ENCODE measurements around the gene JMJD4.

DNA sequence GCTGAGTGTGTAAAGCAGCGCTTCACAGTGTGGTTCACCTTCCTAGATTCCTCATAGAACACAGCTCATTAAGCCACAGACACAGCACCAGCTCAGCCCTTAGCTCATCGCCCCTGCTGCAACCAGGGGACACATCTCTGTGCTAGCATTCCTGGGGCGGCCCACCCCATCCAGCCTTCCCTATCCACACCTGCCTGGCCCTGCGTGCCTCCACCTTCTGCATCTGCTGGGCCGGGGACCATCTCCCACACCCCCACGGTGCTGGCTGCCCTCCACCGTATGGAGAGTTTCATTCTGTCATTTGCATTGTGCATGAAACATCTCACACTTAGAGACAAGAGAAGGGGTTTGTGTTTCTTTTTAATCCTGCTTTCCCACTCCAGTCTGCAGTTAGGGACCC lies 44.6 kb upstream of the JMJD4 start:
- TF ChIP-seq, protein P1, sequence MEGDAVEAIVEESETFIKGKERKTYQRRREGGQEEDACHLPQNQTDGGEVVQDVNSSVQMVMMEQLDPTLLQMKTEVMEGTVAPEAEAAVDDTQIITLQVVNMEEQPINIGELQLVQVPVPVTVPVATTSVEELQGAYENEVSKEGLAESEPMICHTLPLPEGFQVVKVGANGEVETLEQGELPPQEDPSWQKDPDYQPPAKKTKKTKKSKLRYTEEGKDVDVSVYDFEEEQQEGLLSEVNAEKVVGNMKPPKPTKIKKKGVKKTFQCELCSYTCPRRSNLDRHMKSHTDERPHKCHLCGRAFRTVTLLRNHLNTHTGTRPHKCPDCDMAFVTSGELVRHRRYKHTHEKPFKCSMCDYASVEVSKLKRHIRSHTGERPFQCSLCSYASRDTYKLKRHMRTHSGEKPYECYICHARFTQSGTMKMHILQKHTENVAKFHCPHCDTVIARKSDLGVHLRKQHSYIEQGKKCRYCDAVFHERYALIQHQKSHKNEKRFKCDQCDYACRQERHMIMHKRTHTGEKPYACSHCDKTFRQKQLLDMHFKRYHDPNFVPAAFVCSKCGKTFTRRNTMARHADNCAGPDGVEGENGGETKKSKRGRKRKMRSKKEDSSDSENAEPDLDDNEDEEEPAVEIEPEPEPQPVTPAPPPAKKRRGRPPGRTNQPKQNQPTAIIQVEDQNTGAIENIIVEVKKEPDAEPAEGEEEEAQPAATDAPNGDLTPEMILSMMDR (conservative IDR thresholded peaks at IDR 0.05; ENCODE audit: low read depth, low read length) = no peak
- TF ChIP-seq EZH2 (IDR thresholded peaks at IDR 0.05; ENCODE audit: borderline replicate concordance, low read depth, low read length, poor library complexity, severe bottlenecking) = no peak
